ENCODE results near the gene GALNT11.

GALNT11 gene

GRCh38 chr7:152149363-152149762 lies 123.9 kb downstream of the GALNT11 start:
- no peak for DNase-seq (ENCODE audit: low read depth)

GRCh38 chr7:152152267-152152666 lies 126.8 kb downstream of the GALNT11 start:
- no peak for DNase-seq (ENCODE audit: low read depth)

- no peak for DNase-seq (ENCODE audit: low read depth)
Observed at GRCh38 chr7:152158801-152159587, 133.5 kb downstream of the GALNT11 start.

- DNase-seq (ENCODE audit: low read depth), result no peak
Observed at GRCh38 chr7:152161171-152161570, 135.7 kb downstream of the GALNT11 start.

GRCh38 chr7:152162287-152162686 lies 136.8 kb downstream of the GALNT11 start:
- DNase-seq (ENCODE audit: low read depth), result no peak

Measured in stimulated activated CD4-positive, alpha-beta T cell treated with anti-CD3 and anti-CD28 coated beads, Interleukin-2, amount 100 ng/mL, for 4 hours (primary cell).